A172 (cell line): ENCODE data around the gene PSG2. TPM values are rescaled to one million over a fixed set of nuclear protein-coding genes. Genes with fewer than 3 reads are reported as not detected.
"Not testable (repeated sequence)": the region's sequence is repeated elsewhere in the genome, so short reads cannot be mapped to it uniquely, and the experiment has no call there.

Experiments
- DNase-seq: peaks from one replicate; pipeline ENCODE4 v3.0.0-alpha.2; 2015; ENCODE audit warnings: low spot score
- total RNA-seq: library from RNA; depleted of rRNA; stranded (reverse); fragments of >200 nt; shearing (Covaris generic); gene quantifications from 2 replicates; pipeline ENCODE4 v1.2.3, GENCODE V29; 2014; rRNA removed

Gene PSG2
- total RNA-seq, 1 experiment from 2014 or later, result not detected

GRCh38 chr19:43078311-43078710, 4.2 kb downstream of the PSG2 start:
- peak; percentile 85 for DNase-seq

- DNase-seq, result peak; percentile 95
Observed at GRCh38 chr19:43077881-43078280, 4.6 kb downstream of the PSG2 start.

GRCh38 chr19:43062418-43062817, 20.1 kb downstream of the PSG2 start:
- DNase-seq, result not testable (repeated sequence)

DNA sequence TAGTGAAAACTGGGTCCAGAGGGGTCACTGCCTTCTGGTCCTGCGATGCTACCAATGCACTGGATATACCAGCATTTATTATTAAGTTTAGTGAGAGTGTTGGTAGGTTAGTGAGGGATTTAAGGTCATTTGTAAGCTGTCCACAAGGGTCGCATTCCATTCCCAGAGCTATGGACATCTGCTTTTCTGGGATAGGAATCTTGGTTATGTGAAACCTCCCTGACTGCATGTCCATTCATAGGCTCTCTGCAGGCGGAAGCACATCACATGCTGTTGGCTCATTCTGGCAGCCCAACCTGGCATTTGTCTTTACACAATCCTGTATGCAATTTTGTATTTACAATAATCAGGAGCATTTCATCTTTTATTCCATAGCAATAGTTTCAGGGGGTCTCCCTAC, 21.2 kb downstream of the PSG2 start:
- DNase-seq, result peak; percentile 78

- peak; percentile 82 for DNase-seq
Observed at GRCh38 chr19:43060254-43060653, 22.2 kb downstream of the PSG2 start.

DNA sequence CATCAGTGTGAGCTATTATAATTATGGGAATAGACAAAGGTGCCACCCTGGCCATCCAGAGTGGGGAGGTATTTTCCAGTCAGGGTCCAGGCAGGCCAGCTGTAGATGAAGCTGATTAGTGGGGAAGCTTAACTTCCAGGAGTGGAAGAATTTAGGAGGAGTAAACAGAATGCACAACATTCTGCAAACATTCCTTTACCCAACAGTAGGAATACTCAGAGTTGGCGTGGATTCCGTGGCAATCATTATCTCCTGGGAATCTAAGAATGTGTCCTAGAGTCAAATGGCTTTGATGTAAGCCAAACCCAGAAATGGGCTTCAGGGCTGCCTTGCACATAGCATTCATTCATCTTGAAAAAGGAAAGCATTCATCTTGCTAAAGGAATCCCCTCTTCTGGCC, 23.0 kb downstream of the PSG2 start:
- DNase-seq, result peak; percentile 28

GRCh38 chr19:43058440-43058839, 24.1 kb downstream of the PSG2 start:
- not testable (repeated sequence) for DNase-seq

- not testable (repeated sequence) for DNase-seq
Observed at GRCh38 chr19:43047966-43048365, 34.5 kb downstream of the PSG2 start.

GRCh38 chr19:43046578-43046977, 35.9 kb downstream of the PSG2 start:
- not testable (repeated sequence) for DNase-seq

- not testable (repeated sequence) for DNase-seq
Observed at GRCh38 chr19:43043492-43044180, 38.9 kb downstream of the PSG2 start.

DNA sequence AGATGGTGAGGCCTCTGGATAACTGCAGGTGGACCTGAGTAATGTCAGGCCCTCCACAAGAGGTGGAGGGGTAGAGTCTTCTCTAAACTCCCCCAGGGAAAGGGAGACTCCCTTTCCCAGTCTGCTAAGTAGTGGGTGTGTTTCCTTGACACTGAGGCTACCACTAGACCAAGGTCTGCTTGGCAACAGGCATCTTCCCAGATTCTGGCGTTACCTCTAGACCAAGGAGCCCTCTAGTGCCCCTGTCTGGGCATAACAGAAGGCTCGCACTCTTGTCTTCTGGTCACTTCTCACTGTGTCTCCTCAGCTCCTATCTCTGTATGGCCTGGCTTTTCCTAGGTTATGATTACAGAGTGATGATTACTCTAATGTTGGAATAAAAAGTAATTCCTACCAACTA, 50.9 kb downstream of the PSG2 start:
- peak; percentile 76 for DNase-seq

- no peak for DNase-seq
Observed at GRCh38 chr19:43028866-43029265, 53.6 kb downstream of the PSG2 start.

DNA sequence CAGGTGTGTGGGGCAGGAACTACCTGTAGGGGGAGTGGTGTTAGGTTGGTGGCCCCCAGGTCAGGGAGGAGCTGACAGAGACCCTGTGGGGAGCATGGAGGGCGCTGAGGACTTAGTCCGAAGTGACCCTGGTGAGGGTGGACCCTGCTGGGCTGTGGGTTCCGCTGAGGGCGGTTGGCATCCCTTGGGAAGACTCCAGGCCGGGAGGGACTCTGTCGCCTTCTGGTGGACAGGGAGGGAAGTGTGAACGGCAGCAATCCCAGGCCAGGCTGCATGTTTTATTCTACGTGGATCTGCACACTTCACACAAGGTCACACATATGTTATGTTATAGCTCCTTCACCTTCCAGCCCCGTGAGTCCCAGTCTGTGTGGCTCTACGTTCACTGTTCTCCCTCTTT, 54.5 kb downstream of the PSG2 start:
- not testable (repeated sequence) for DNase-seq

GRCh38 chr19:43027061-43027460, 55.4 kb downstream of the PSG2 start:
- DNase-seq, result not testable (repeated sequence)

DNA sequence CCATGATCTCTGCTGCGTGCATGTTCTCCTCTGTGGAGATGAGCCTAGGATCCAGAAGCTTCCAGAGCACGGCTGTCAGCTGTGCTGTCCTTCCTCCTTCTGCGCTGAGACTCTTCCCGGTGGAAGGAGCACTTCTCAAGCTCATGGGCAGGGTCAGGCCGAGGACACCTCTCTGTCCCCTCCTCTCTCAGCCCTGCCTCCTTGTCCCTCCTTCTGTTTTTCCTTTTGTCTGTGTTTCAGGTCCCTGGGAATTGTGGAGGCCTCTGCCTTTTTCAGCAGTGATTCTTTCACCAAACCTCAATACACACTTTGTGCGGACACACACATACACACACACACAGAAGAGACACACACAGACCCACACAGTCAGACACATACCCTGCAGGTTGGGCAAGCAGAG, 56.1 kb downstream of the PSG2 start, which contains the start of gene PSG11:
Gene PSG11 (minus strand): TSS at position 101 of the 400 bp plus-strand sequence. CDS start 97 bp downstream, at position 4.
- DNase-seq, result not testable (repeated sequence)

GRCh38 chr19:43022098-43022497, 60.4 kb downstream of the PSG2 start:
- DNase-seq, result peak; percentile 92

GRCh38 chr19:43021629-43022028, 60.9 kb downstream of the PSG2 start:
- DNase-seq, result peak; percentile 96

GRCh38 chr19:43019588-43019987, 62.9 kb downstream of the PSG2 start:
- DNase-seq, result not testable (repeated sequence)

Other genes with a start within 250 kb of the PSG2 start
- gene PSG1, start 203.0 kb downstream of the PSG2 start, total RNA-seq, result 0.43 and 1.5 TPM in 2 replicates
- gene PSG6, start 164.8 kb downstream of the PSG2 start, total RNA-seq, result not detected in 2 replicates
- 0.07 TPM in 1 of 2 replicates, not detected in the other for gene PSG7, start 145.5 kb downstream of the PSG2 start, total RNA-seq
- gene PSG11, start 56.2 kb downstream of the PSG2 start, total RNA-seq, result 0.17 and 0.29 TPM in 2 replicates
- 3.2 and 7.1 TPM in 2 replicates for gene PSG5, start 103.8 kb upstream of the PSG2 start, total RNA-seq
- gene PSG4, start 122.9 kb upstream of the PSG2 start, total RNA-seq, result 75.6 and 84.3 TPM in 2 replicates
- gene PSG9, start 186.8 kb upstream of the PSG2 start, total RNA-seq, result 2.1 and 3.6 TPM in 2 replicates